Measurements from ENCODE around the gene SAMHD1. TPM values are rescaled to one million over a fixed set of nuclear protein-coding genes. Genes with fewer than 3 reads are reported as not detected.

Gene SAMHD1
- total and polyA plus RNA-seq, 4 donors = 14.7 to 51.2 (median 27.7) TPM

GRCh38 chr20:36959242-36959641 is 7.7 kb upstream of the SAMHD1 start:
- peaks cover 7 to 17% (median 14%) of the 10 kb centered on the region in 4 donors for H3K4me1 ChIP-seq (ENCODE audit: control insufficient read depth in 4 of 4, insufficient read depth in 4 of 4, low read length in 3 of 4)
- 92% methylated on average over 4 of the region's 4 CpGs for WGBS

DNA sequence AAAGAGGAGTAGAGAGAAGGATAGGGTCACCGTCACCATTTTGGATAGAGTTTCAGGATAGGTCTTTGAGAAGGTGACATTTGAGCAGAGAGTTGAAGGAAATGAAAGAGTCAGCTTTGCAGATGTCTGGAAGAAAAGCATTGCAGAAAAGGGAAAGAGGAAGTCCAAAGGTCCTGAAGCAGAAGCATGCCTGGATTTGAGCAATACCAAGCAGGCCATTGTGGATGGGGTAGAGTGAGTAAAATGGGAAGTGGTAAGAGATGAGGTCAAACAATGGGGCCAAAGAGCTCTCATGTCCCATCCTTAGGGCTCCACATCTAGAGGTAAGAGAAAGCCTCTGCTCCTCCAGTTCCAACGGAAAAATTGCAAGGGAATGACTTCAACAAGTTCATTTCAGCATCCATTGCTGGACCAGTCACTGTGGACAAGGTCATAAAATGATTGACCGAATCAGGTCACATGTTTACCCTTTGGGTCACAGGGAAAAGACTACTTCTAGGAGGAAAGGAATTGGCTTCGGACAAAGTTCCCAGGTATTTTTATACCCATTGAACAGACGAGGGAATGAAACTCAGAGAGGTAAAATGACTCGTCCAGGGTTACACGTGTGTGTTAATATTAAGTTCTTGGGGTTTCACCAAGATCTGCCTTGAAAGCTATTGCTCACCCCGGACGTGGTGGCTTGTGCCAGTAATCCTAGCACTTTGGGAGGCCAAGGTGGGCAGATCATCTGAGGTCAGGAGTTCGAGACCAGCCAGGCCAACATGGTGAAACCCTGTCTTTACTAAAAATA is 6.6 kb upstream of the SAMHD1 start:
- Histone ChIP-seq H3K4me1 (ENCODE audit: control insufficient read depth in 4 of 4, insufficient read depth in 4 of 4, low read length in 3 of 4) (peaks cover 7 to 22% (median 19%) of the 10 kb centered on the region in 4 donors), H3K4me3 (ENCODE audit: low read depth in 1 of 3, low read length in 3 of 3) (no peak overlapping the region), H3K27me3 (ENCODE audit: control insufficient read depth in 4 of 4, insufficient read depth in 4 of 4, low read length in 3 of 4) (no peaks in the 10 kb centered on the region), H3K9ac (ENCODE audit: low read depth in 1 of 2, low read length in 2 of 2) (no peak overlapping the region), H3K36me3 (ENCODE audit: control insufficient read depth in 4 of 4, insufficient read depth in 3 of 4, low read depth in 1 of 4, low read length in 3 of 4) (no peaks in the 10 kb centered on the region), H3K27ac (ENCODE audit: low read depth in 1 of 2, low read length in 2 of 2) (peak overlapping the region in 1 of 2 donors; percentile 20), H3K9me3 (ENCODE audit: control insufficient read depth in 4 of 4, low read length in 3 of 4) (no peaks in the 10 kb centered on the region)
- TF ChIP-seq HNF4A (conservative IDR thresholded peaks at IDR 0.05) (no peak), ZBTB33 (IDR thresholded peaks at IDR 0.05) (no peak), SP1 (IDR thresholded peaks at IDR 0.05) (no peak), RXRA (IDR thresholded peaks at IDR 0.05) (no peak), YY1 (IDR thresholded peaks at IDR 0.05) (no peak), JUND (IDR thresholded peaks at IDR 0.05) (no peak), EGR1 (IDR thresholded peaks at IDR 0.05; ENCODE audit: low read depth in 2 of 2) (no peak), HNF4G (IDR thresholded peaks at IDR 0.05) (no peak), CTCF (IDR thresholded peaks at IDR 0.05; ENCODE audit: low read depth, low read length, missing input control) (no peak)
- 90% methylated on average over 10 of the region's 10 CpGs for WGBS
- no peak for DNase-seq (ENCODE audit: low spot score)

More at GRCh38 chr20:36959242-36959641, 7.7 kb upstream of the SAMHD1 start:
- Histone ChIP-seq H3K9me3 (ENCODE audit: control insufficient read depth in 4 of 4, low read length in 3 of 4) (no peaks in the 10 kb centered on the region), H3K36me3 (ENCODE audit: control insufficient read depth in 4 of 4, insufficient read depth in 3 of 4, low read depth in 1 of 4, low read length in 3 of 4) (no peaks in the 10 kb centered on the region), H3K27ac (ENCODE audit: low read depth in 1 of 2, low read length in 2 of 2) (no peak overlapping the region), H3K4me3 (ENCODE audit: low read depth in 1 of 3, low read length in 3 of 3) (no peak overlapping the region), H3K9ac (ENCODE audit: low read depth in 1 of 2, low read length in 2 of 2) (no peak overlapping the region), H3K27me3 (ENCODE audit: control insufficient read depth in 4 of 4, insufficient read depth in 4 of 4, low read length in 3 of 4) (no peaks in the 10 kb centered on the region)
- TF ChIP-seq HNF4A (conservative IDR thresholded peaks at IDR 0.05) = no peak
- TF ChIP-seq NR2F2 (IDR thresholded peaks at IDR 0.05) = no peak
- no peak for TF ChIP-seq REST (IDR thresholded peaks at IDR 0.05)
- no peak for TF ChIP-seq CTCF (IDR thresholded peaks at IDR 0.05; ENCODE audit: low read depth, low read length, missing input control)
- no peak for TF ChIP-seq RXRA (IDR thresholded peaks at IDR 0.05)
- no peak for TF ChIP-seq FOXA2 (IDR thresholded peaks at IDR 0.05)
- no peak for DNase-seq (ENCODE audit: low spot score)
